Ascending aorta (tissue), 2 donors: ENCODE measurements around the gene OR6S1. TPM values are rescaled to one million over a fixed set of nuclear protein-coding genes. Genes with fewer than 3 reads are reported as not detected.
"Not testable (repeated sequence)": the region's sequence is repeated elsewhere in the genome, so short reads cannot be mapped to it uniquely, and the experiment has no call there.

ENCODE experiments used
- DNase-seq, 2 donors: peaks; one replicate each; pipeline ENCODE4 v3.0.0-alpha.2; 2019; ENCODE audit warnings: low spot score in 2 of 2
- H3K27ac ChIP-seq, 2 donors: fragments of 200-600 bp; sonication (generic); one replicate each; pipeline ENCODE4 v1.5.1; 2016 to 2017; ENCODE audit warnings: mild to moderate bottlenecking in 1 of 2
- H3K27me3 ChIP-seq: fragments of 200-600 bp; sonication (generic); one replicate; pipeline ENCODE4 v1.5.1; 2017
- H3K36me3 ChIP-seq, 2 donors: fragments of 200-600 bp; sonication (generic); one replicate each; pipeline ENCODE4 v1.5.1; 2016
- H3K4me1 ChIP-seq, 2 donors: fragments of 200-600 bp; sonication (generic); one replicate each; pipeline ENCODE4 v1.5.1; 2016 to 2017; ENCODE audit warnings: mild to moderate bottlenecking in 1 of 2
- H3K4me3 ChIP-seq, 2 donors: fragments of 200-600 bp; sonication (generic); one replicate each; pipeline ENCODE4 v1.5.1; 2016 to 2017; ENCODE audit warnings: mild to moderate bottlenecking in 1 of 2
- H3K9me3 ChIP-seq, 2 donors: fragments of 200-600 bp; sonication (generic); one replicate each; pipeline ENCODE4 v1.5.1; 2016
- CTCF ChIP-seq, 3 experiments: fragments of 200-600 bp in 2 of 3; fragments of 450-650 bp in 1 of 3; sonication (generic) in 2 of 3; IDR thresholded peaks; one replicate each; pipeline ENCODE4 v1.5.1; 2016 to 2019; ENCODE audit warnings: antibody characterized with exemption in 3 of 3, mild to moderate bottlenecking in 1 of 3, moderate library complexity in 1 of 3
- intact Hi-C: fragments of 100-400 bp; cut with DNase I; formaldehyde crosslinking; loops from one replicate; pipeline ENCODE4 v1.15.1; 2023
- total RNA-seq: library from RNA; depleted of rRNA; stranded (reverse); fragments of >200 nt; gene quantifications from one replicate; pipeline ENCODE4 v1.1.0, GENCODE V29; 2016

Gene OR6S1
- total RNA-seq, 1 donor from 2014 or later, result not detected

GRCh38 chr14:20667957-20668356, 26.5 kb upstream of the OR6S1 start:
- intact Hi-C loops, result no loop called here
- no peaks in the 10 kb centered on the region for H3K27me3 ChIP-seq
- DNase-seq, result no peak
- peaks cover 0 to 8% of the 10 kb centered on the region in 2 donors for H3K4me1 ChIP-seq
- H3K4me3 ChIP-seq, result no peak overlapping the region
- TF ChIP-seq CTCF (IDR thresholded peaks at IDR 0.05), result no peak
- H3K9me3 ChIP-seq, result no peaks in the 10 kb centered on the region
- no peaks in the 10 kb centered on the region for H3K36me3 ChIP-seq
- H3K27ac ChIP-seq, result no peak overlapping the region

GRCh38 chr14:20666400-20666961, 25.0 kb upstream of the OR6S1 start:
- H3K27ac ChIP-seq, H3K27me3 ChIP-seq, H3K9me3 ChIP-seq, intact Hi-C loops, H3K36me3 ChIP-seq, DNase-seq, H3K4me1 ChIP-seq, H3K4me3 ChIP-seq: not testable (repeated sequence)

GRCh38 chr14:20662968-20663732, 21.7 kb upstream of the OR6S1 start:
- peaks cover 0 to 8% of the 10 kb centered on the region in 2 donors for H3K4me1 ChIP-seq
- intact Hi-C loops, result loop anchor here (2.0 kb wide), 1 partner anchor 28 kb away; no protein-coding TSS in a partner anchor
- peak overlapping the region; percentile 41 to 56 for H3K4me3 ChIP-seq
- H3K27ac ChIP-seq, result no peak overlapping the region
- no peaks in the 10 kb centered on the region for H3K9me3 ChIP-seq
- DNase-seq, result peak in 1 of 2 donors; percentile 76
- H3K36me3 ChIP-seq, result no peaks in the 10 kb centered on the region
- H3K27me3 ChIP-seq, result peaks cover 5% of the 10 kb centered on the region
- peak; percentile 24 to 47 (median 35) for TF ChIP-seq CTCF (IDR thresholded peaks at IDR 0.05)

- no peak overlapping the region for H3K4me3 ChIP-seq
- no peaks in the 10 kb centered on the region for H3K36me3 ChIP-seq
- peaks cover 0 to 8% of the 10 kb centered on the region in 2 donors for H3K4me1 ChIP-seq
- no peak for TF ChIP-seq CTCF (IDR thresholded peaks at IDR 0.05)
- intact Hi-C loops, result no loop called here
- no peaks in the 10 kb centered on the region for H3K9me3 ChIP-seq
- no peak overlapping the region for H3K27ac ChIP-seq
- H3K27me3 ChIP-seq, result peaks cover 5% of the 10 kb centered on the region
- DNase-seq, result no peak
Observed at GRCh38 chr14:20661197-20661596, 19.7 kb upstream of the OR6S1 start.

- peaks cover 5% of the 10 kb centered on the region for H3K27me3 ChIP-seq
- intact Hi-C loops, result no loop called here
- no peak overlapping the region for H3K27ac ChIP-seq
- no peak for TF ChIP-seq CTCF (IDR thresholded peaks at IDR 0.05)
- no peaks in the 10 kb centered on the region for H3K9me3 ChIP-seq
- H3K36me3 ChIP-seq, result no peaks in the 10 kb centered on the region
- H3K4me3 ChIP-seq, result no peak overlapping the region
- DNase-seq, result no peak
- H3K4me1 ChIP-seq, result peaks cover 0 to 8% of the 10 kb centered on the region in 2 donors
Observed at GRCh38 chr14:20659813-20660395, 18.4 kb upstream of the OR6S1 start.

- no peak overlapping the region for H3K27ac ChIP-seq
- no peak for DNase-seq
- H3K9me3 ChIP-seq, result no peaks in the 10 kb centered on the region
- H3K36me3 ChIP-seq, result no peaks in the 10 kb centered on the region
- intact Hi-C loops, result no loop called here
- TF ChIP-seq CTCF (IDR thresholded peaks at IDR 0.05), result no peak
- H3K4me3 ChIP-seq, result no peak overlapping the region
- H3K4me1 ChIP-seq, result peaks cover 0 to 8% of the 10 kb centered on the region in 2 donors
- peaks cover 5% of the 10 kb centered on the region for H3K27me3 ChIP-seq
Observed at GRCh38 chr14:20659336-20659735, 17.8 kb upstream of the OR6S1 start.
